Measurements from ENCODE around the gene ENPP6.

ENPP6 gene

DNA sequence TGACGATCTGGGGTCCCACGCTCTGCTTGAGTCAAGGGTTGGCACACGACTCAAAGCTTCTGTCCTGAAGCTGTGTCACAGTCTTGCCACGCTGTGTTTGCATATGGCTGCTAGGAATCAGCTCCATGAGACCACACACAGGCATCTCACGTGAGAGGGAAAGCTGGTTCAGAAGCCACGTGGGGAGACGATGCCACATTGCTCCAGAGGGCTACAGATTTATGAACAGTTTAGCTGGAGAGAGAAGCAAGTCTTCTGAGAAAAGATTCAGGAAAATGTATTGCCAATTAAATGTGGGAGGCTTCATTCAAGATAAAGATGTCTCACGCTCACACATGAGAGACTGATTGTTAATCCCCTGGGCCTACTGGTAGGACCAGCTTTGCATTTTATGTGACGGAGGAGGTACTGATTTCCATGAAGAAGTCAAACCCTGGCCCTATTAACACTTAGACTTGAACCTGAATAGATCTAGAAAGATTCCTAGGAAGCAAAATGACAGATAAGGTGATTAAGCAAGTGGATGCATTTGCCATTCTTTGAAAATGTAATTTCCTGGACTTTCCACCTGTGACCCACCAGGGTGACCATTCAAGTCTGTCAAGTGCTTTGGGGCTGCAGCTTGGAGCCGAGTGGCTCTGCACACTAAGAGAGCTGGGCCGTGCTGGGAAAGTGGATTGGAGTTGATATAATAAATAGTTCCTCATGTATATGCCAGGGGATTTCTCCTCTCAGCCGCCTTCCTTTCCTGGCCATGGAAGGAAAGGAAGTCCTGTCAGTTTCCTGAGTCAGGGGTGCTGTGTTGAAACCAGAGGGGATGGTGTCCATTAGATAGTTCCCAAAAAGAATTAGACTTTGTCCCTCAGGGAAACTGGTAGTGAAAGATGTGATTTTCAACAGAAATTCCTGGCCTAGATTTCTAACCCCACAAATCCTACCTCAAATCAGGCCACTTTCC, 29.0 kb downstream of the ENPP6 start:
- no peak for DNase-seq

DNA sequence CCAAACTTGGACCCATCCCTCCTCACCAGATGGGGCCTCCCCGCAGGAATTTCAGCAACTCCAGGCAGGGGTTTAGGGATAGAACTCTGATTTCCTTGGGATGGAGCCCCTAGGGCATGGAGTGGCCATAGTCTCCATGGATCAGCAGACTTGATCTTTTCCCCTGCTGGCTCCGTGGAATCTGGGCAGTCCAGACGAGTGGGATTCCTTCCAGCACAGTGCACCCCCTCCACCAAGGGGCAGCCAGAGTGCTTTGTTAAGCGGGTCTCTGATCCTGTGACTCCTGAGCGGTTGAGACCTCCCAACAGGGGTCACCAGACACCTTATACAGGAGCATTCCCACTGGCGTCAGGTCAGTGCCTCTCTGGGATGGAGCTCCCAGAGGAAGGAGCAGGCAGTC, 40.4 kb downstream of the ENPP6 start:
- DNase-seq = no peak

DNA sequence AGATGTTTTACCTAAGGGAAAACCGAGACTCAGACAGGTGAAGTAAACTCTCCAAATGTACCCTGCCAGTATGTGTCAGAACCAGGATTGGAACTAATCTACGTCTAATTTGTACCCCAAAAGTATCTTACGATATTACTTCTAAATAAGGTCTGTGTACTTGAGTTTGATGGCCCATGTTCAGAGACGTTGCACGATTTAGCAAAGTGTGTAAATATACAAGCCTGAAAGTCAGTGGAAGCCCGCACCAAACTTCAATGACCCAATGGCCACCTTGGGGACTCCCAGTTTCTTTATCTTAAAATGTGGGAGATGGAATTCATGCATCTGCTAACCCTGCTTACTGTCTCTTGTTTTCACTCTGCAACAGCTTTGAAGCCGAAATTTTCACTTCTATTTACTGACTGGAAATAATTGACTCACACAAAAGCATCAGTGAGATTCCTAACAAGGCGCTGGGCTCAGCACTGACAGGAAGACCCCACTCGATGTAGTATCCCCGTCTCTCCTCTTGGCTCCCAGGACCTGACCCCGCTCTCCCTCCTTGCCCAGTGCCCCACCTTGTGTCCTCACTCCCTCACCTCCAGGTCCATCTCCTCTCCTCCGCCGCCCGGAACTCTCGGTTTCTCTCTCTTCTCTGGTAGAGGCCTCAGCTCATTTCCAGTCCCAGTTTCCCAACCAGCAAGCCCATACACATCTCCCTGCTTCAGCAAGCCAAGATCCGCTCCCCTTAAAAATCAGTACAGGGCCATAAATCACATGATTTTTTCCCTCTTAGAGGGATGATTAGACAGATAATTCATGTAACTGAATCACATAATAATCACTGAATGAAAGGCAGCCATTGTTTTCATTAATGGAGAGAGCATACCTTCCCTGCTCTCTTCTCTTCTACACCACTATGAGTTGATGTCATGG, 42.8 kb downstream of the ENPP6 start:
- no peak for DNase-seq

DNA sequence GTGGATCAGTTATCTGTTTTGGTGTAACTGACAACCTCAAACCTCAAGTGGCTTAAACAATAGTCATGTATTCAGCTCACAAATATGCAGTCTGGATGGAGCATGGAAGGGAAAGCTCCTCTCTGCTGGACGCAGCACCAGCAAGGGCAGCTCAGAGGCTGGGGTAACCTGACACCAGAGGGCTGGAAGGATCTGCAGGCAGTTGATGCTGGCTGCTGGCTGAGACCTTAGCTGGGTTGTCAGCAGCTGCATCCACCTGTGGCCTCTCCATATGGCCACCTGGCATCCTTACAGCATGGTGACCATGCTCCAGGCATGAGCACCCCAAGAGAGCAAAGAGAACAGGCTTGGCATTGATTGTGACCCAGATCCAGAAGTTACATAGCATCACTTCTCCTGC, 46.7 kb downstream of the ENPP6 start:
- no peak for DNase-seq

GRCh38 chr4:184169225-184169867, 48.3 kb downstream of the ENPP6 start:
- no peak for DNase-seq

DNA sequence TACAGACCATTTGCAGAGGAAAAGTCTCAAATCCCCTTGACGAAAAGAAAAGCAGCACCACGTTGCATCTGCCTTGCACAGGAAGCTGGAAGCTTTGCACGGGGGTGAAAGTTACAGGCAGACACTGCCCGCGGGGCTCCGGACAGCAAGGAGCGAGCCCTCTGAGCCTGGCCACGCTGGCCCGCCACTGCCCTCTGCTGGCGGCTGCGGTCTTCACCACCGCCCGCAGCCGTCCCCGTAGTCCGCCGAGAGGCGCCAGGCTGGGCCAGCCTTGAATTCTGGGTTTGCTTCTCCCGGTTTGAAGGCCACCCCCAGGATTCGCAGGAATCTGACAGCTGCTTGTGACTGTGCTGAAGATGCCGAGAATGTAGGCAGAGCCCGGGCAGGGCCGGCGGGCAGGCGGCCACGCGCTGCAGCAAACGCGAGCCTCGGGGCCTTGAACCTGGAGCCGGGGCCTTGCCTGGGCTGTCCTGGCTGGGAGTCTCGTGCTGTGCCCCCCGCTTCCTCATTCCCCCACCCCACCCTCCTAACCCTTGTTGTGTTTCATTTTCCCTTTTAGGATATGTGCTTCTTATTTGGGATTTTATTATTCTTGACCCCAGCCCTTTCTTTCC, 49.2 kb downstream of the ENPP6 start:
- DNase-seq = peak; percentile 61 to 73

DNA sequence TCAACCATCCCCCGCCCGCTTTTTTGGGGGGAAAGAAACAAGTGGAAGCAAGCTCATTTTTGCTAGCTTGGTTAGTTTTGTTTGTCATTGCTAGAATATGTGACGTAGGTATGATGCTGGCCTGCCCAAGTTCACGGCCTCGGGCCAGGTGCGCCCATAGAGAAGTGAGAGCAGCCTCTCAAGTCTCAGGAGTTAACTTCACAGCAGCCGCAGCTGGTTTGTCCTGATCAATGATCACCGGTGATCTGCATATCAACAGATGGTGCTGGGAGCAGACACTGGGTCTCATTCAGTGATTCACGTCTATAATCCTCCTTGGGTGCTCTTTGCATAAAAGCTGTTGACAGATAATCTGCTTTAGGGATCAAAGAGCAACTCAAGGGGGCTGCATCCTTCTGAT, 50.1 kb downstream of the ENPP6 start:
- no peak for DNase-seq

DNA sequence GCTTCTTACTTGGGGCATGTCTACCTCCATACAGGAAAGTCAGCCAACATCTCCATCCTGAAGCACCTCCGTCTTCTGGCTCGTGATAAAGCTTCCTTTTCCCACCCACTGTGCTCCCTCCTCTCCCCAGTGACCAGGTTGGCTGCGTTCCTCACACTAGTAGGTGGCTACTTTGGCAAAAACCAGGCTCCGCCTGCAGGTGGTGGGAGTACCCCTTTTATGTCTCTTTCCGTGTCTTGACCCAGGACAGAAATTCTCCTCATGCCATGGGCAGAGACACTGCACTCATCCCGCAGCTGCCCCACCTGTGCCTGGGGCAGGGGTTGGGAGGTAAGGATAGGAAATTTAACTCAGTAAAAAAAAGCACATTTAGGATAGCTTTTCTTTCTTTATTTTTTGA, 50.9 kb downstream of the ENPP6 start:
- DNase-seq = no peak

DNA sequence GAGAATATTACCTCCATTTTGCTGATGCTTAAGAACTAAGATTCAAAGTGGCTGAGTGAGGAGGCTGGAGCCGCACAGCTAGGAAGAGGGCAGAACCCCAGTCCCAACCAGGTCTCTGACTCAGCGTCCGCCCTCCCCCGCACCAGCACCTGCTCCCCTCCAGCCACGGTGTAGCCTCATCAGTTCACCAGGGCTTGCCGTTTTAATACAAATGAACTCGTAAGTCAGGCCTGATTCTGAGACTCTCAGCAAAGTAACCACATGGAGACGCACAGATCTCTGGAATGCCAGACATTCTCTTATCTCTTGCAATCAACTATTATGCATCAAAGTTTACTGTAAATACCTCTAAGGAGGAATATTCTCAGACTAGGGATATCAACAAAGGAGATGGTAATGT, 52.4 kb downstream of the ENPP6 start:
- DNase-seq = no peak

GRCh38 chr4:184163813-184164212, 53.9 kb downstream of the ENPP6 start:
- DNase-seq = peak in 1 of 2 donors; percentile 20

DNA sequence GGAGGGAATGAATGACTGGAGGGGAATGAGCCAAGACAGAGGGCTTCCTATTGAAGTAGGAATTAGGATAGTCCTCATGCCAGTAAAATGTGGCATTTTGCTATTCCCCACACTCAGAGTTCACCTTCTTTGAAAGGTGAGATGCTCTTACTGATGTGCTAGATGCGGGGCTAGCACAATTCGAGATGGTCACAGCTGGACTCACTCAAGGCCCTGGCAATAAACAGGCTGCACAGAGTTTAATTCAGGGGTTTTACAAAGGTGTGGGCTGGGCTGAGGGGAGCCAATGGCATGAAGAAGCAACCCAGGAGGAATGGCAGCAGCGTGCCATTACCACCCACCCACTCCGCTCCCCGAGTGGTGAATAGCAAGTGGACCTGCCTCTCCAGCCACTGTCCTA, 55.1 kb downstream of the ENPP6 start:
- DNase-seq = no peak

- DNase-seq = no peak
Measured at GRCh38 chr4:184157322-184157721, 60.4 kb downstream of the ENPP6 start.

DNA sequence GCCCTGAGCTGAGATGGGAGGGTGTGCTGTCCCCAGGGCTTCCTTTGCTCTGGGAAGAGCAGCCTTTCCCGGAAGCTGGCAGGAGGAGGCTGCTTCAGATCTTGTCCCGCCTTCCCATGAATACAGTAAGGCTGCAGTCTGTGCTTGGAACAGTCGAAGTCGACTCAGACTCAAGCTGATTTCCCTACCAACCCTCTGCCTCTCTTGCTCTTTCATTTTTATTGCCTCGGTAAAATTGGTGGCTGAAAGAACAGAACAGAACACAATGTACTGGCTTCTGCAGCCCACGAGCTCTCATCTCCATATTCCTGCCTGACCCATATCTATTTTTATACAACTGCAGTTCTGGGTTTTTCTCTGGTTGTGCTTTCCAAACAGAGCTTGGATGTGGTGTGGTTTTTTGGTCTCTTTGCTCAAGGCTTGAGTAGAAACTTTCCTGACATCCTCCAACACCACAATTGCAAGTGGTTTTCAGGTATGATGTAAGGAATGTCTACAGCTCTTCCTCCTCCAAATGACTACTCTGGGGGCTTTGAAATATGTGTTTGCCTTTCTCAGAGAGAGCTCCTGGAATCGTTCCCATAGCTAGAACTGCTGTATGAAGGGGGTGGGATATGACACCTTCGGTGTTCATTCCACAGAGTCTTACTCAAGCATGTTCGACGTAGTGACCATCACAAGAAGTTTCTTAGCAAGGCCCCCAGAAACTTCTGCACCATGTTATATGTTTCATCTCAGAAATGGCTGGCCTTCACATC, 61.3 kb downstream of the ENPP6 start:
- no peak for DNase-seq

GRCh38 chr4:184154199-184154598, 63.5 kb downstream of the ENPP6 start:
- DNase-seq = no peak

GRCh38 chr4:184153781-184154180, 63.9 kb downstream of the ENPP6 start:
- no peak for DNase-seq

DNA sequence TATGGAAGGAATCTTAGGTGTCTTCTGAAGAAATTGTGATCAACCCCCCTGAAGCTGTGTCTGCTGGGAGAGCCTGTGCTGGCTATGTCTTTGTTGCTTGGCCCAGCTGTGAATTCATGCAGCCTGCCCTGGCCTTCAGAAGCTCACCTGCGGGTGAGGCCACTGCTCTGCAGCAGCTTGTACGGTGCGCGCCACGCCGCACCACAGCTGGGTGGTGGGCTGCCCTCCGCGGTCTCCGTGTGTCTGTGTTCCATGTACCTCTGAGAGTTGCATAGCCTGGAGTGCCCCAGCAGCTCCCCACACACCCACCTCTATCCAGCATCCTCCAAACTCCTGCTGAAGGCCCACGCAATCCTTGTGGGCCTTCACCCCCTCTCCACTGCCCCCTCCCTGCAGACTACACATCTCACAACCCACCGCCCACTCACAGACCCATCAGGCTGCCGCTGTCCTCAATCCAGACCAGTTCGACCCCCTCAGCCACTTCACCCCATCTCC, 65.6 kb downstream of the ENPP6 start:
- no peak for DNase-seq

DNA sequence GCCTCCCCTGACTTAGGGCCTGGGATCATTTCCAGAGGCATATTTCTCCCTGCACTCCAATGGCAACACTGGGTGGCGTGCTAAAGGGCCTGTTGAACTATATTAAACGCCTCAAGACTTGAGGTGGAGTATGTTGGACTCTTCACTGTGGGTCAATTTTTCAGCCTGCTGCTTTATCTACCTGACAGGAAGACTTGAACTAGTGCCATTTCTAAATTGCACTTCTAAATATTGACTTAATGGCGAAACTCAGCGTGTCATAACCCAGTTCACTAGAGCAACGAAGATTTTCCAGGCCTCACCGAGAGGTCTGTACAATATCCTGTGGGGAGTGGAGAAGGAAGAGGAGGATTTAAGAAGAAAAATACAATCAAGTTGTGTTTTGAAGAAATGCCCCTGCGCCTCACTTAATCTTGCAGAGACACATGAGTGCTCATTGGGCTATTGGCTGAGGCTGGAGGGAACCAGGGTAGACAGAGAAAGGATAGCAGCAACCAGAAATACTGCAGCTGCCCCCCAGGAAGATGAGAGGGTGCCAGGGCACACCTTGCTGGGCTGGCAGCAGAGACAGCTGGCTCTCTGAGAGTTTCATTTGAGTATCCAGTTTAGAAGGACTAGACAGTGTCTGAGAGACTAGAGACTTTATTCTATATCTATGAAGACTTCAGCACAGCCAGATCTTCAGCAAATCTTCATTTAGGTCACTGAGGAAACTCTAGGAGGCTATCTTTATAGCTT, 67.4 kb downstream of the ENPP6 start:
- DNase-seq = no peak

- DNase-seq = no peak
Measured at GRCh38 chr4:184148738-184149637, 68.7 kb downstream of the ENPP6 start.

GRCh38 chr4:184147858-184148737, 69.6 kb downstream of the ENPP6 start:
- DNase-seq = no peak

Measured in stimulated activated CD4-positive, alpha-beta T cell treated with anti-CD3 and anti-CD28 coated beads, Interleukin-2, amount 100 ng/mL, for 48 hours (primary cell).